GM19035 (cell line): ENCODE data around the gene CDR2L.

Experiments
- ATAC-seq: cut with Tn5 transposase; IDR thresholded peaks from one replicate; pipeline ENCODE4 v1.9.1; 2021; ENCODE audit not compliant: unreplicated experiment

The CDR2L gene

DNA sequence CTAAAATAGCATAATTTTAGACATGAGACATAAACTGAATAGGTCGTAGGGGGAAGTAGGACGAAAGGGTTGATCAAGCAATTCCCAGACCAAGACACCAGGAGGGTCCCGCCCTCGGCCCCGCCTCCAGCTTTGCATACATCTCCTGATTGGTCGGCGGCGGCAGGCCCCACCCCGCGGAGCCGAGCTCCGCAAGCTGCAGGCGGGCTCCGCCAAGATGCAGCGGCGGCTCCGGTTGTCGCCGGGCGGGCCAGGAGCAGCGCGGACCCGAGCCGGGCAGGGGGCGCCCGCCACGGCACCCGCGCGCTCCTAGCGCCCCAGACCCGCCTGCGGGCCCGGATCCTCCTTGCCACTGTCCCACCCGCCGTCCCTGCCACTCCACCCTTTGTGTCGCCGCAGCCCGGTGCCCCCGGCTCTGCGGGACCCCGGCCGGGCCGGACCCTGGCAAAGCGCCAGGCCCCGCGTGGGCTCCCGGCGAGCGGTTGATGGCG lies at the start of gene CDR2L:
CDR2L (plus strand) TSS at position 215 of the 491 bp plus-strand sequence. CDS start 412 bp downstream, outside the sequence.
- peak; percentile 93 for ATAC-seq

GRCh38 chr17:74938194-74938950 lies 49.1 kb upstream of the CDR2L start:
- ATAC-seq, result no peak

- ATAC-seq, result no peak
These were observed 47.9 kb upstream of the CDR2L start for GRCh38 chr17:74939534-74939933.

GRCh38 chr17:74941128-74941725 lies 46.2 kb upstream of the CDR2L start:
- no peak for ATAC-seq

GRCh38 chr17:74943808-74944522 lies 43.5 kb upstream of the CDR2L start:
- no peak for ATAC-seq

DNA sequence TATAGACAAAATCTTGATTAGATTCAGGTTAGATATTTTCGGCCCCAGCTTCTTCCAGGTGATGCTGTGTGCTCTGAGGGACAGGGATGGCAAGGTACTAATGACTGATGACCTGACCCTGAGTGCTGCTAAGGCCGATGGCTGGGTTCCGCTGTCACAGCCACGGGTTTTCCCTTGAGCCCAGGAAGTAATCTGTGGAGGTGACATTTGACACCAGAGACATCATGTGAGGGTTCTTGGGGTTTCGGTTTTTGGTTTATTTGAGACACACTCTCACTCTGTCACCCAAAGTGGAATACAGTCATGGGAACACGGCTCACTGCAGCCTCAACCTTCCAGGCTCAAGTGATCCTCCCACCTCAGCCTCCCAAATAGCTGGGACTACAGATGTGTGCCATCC lies 41.9 kb upstream of the CDR2L start:
- peak; percentile 60 for ATAC-seq

- no peak for ATAC-seq
These were observed 40.8 kb upstream of the CDR2L start for GRCh38 chr17:74946641-74947040.

DNA sequence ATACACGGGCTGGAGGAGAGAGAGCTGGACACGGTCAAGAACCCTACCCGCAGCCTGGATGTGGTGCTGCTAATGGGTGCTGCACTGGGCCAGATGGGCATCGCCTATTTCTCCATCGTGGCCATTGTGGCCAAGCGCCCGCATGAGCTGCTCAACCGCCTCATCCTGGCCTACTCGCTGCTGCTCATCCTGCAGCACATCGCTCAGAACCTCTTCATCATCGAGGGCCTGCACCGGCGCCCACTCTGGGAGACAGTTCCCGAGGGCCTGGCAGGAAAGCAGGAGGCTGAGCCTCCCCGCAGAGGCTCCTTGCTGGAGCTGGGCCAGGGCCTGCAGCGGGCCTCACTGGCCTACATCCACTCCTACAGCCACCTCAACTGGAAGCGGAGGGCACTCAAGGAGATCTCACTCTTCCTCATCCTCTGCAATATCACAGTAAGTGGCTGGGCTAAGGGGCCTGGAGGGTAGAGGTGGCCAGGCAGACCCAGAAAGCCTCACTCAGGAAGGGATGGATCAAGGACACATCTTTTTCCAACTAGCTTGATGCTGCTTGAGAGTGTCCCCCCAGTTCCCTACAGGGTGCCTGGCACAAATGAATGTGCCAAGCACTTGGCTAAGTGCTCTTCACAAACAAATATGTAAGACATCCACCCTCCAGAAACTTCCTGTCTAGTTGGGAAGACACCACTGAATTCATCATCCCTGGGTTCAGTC lies 40.2 kb upstream of the CDR2L start:
- no peak for ATAC-seq

- no peak for ATAC-seq
These were observed 37.8 kb upstream of the CDR2L start for GRCh38 chr17:74949455-74950115.

GRCh38 chr17:74950207-74950606 lies 37.2 kb upstream of the CDR2L start:
- ATAC-seq, result no peak

GRCh38 chr17:74951065-74951464 lies 36.4 kb upstream of the CDR2L start:
- ATAC-seq, result no peak

DNA sequence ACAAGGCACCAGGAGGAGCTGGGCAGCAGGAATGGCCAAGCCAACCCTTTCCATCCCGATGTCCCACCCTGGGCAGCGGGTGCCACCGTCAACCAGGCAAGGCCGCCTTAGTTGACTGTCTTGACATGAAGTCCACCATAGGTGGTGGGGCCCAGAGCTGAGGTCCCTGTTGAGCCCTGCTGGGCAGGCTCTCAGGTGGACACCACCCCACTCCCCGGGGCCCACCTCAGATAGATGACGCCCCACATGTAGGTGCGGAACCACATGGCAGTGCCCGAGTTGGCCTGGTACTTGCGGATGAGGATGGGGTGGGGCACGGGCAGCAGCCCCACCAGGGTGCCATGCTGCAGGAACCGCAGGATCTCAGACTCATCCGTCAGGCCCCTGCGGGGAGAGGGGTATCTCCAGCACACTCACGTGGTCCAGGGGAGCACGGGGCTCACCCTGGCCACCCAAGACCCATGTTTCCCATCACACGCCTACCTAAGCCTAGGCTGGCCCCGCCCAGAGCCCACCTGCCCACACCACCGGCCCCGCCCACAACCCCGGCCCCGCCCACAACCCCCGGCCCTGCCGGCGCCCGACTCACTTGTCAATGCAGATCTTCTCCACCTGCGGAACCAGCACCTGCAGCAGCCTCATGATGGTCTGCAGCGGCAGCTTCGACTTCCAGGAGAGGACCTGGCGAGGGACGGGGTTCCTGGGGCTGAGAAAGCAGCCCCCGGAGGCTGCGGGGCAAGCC lies 35.6 kb upstream of the CDR2L start:
- ATAC-seq, result no peak

DNA sequence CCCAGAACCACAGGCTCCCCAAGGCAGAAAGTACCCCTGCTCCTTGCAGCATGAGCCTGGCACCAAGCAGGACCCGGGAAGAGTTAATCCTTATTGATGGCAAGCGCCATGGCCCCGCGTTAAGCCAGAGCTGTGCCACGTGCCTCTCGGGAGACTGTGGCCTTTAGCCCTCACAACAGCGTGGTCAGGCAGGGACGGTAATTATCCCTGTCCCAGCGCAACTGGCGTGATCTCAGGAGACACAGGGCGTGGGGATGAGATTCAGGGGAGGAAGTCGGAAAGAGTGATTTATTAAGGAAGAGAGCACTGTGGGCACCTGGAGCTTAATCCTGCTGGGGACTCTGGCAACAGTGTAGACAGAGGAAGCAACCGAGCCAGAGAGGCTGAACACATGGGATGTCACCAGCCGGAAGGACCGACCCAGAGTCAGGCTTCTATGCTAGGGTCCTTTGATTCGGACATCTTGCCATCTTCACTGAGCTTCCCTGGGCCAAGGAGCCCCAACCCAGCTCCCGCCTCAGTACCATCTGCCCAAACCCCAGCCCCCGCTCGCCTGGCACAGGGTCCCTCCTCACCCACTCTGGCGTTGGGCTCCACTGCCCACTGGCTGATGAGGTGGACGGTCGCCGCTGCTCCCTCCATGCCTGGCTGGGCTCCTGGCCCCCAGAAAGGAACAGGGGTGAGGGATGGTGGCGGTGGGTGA lies 34.9 kb upstream of the CDR2L start:
- ATAC-seq, result no peak

- ATAC-seq, result no peak
These were observed 34.2 kb upstream of the CDR2L start for GRCh38 chr17:74953134-74953687.

GRCh38 chr17:74954115-74954514 lies 33.3 kb upstream of the CDR2L start:
- no peak for ATAC-seq

GRCh38 chr17:74954665-74955421 lies 32.6 kb upstream of the CDR2L start:
- ATAC-seq, result no peak

- ATAC-seq, result no peak
These were observed 31.3 kb upstream of the CDR2L start for GRCh38 chr17:74956093-74956492.
